ENCODE results near the gene COX19.
"Not testable (repeated sequence)": the region's sequence is repeated elsewhere in the genome, so short reads cannot be mapped to it uniquely, and the experiment has no call there.

COX19 gene

GRCh38 chr7:945556-946255 lies 29.6 kb downstream of the COX19 start:
- Histone ChIP-seq H3K9me3 (ENCODE audit: control insufficient read depth, insufficient read depth, low read depth, low read length) (no peaks in the 10 kb centered on the region), H3K27ac (ENCODE audit: low read depth, low read length) (peak overlapping the region; percentile 82), H3K4me1 (ENCODE audit: control insufficient read depth, insufficient read depth, low read length) (peaks cover 22% of the 10 kb centered on the region), H3K4me3 (ENCODE audit: low read depth, low read length) (no peak overlapping the region), H3K36me3 (ENCODE audit: control insufficient read depth, insufficient read depth, low read length) (no peaks in the 10 kb centered on the region), H3K27me3 (ENCODE audit: control insufficient read depth, insufficient read depth, low read length) (peaks cover 18% of the 10 kb centered on the region; the same call in 1 of the 2 replicates), H3K9ac (ENCODE audit: low read length) (peak overlapping the region; percentile 36)

- H3K36me3 ChIP-seq (ENCODE audit: control insufficient read depth, insufficient read depth, low read length) = no peaks in the 10 kb centered on the region
- no peak overlapping the region for H3K4me3 ChIP-seq (ENCODE audit: low read depth, low read length)
- H3K9me3 ChIP-seq (ENCODE audit: control insufficient read depth, insufficient read depth, low read depth, low read length) = no peaks in the 10 kb centered on the region
- H3K27me3 ChIP-seq (ENCODE audit: control insufficient read depth, insufficient read depth, low read length) = peaks cover 18% of the 10 kb centered on the region; the same call in 1 of the 2 replicates
- peak overlapping the region; percentile 82 for H3K27ac ChIP-seq (ENCODE audit: low read depth, low read length)
- H3K4me1 ChIP-seq (ENCODE audit: control insufficient read depth, insufficient read depth, low read length) = peaks cover 22% of the 10 kb centered on the region
- peak overlapping the region; percentile 27 for H3K9ac ChIP-seq (ENCODE audit: low read length)
These were observed 30.2 kb downstream of the COX19 start for GRCh38 chr7:945147-945555.

- Histone ChIP-seq H3K9ac (ENCODE audit: low read length) (peak overlapping the region; percentile 27), H3K4me3 (ENCODE audit: low read depth, low read length) (no peak overlapping the region), H3K4me1 (ENCODE audit: control insufficient read depth, insufficient read depth, low read length) (peaks cover 22% of the 10 kb centered on the region), H3K27me3 (ENCODE audit: control insufficient read depth, insufficient read depth, low read length) (peaks cover 18% of the 10 kb centered on the region; the same call in 1 of the 2 replicates), H3K9me3 (ENCODE audit: control insufficient read depth, insufficient read depth, low read depth, low read length) (no peaks in the 10 kb centered on the region), H3K36me3 (ENCODE audit: control insufficient read depth, insufficient read depth, low read length) (no peaks in the 10 kb centered on the region), H3K27ac (ENCODE audit: low read depth, low read length) (no peak overlapping the region)
These were observed 30.6 kb downstream of the COX19 start for GRCh38 chr7:944744-945143.

- not testable (repeated sequence) for H3K9me3 ChIP-seq (ENCODE audit: control insufficient read depth, insufficient read depth, low read depth, low read length); H3K27ac ChIP-seq (ENCODE audit: low read depth, low read length); H3K9ac ChIP-seq (ENCODE audit: low read length); H3K36me3 ChIP-seq (ENCODE audit: control insufficient read depth, insufficient read depth, low read length); H3K4me3 ChIP-seq (ENCODE audit: low read depth, low read length)
- H3K4me1 ChIP-seq (ENCODE audit: control insufficient read depth, insufficient read depth, low read length) = peaks cover 15% of the 10 kb centered on the region
- H3K27me3 ChIP-seq (ENCODE audit: control insufficient read depth, insufficient read depth, low read length) = peaks cover 18% of the 10 kb centered on the region; the same call in 1 of the 2 replicates
These were observed 31.6 kb downstream of the COX19 start for GRCh38 chr7:943793-944192.

GRCh38 chr7:940599-941408 lies 34.5 kb downstream of the COX19 start:
- no peaks in the 10 kb centered on the region for H3K36me3 ChIP-seq (ENCODE audit: control insufficient read depth, insufficient read depth, low read length)
- peaks cover 11% of the 10 kb centered on the region for H3K4me1 ChIP-seq (ENCODE audit: control insufficient read depth, insufficient read depth, low read length)
- no peak overlapping the region for H3K27ac ChIP-seq (ENCODE audit: low read depth, low read length)
- no peak overlapping the region for H3K9ac ChIP-seq (ENCODE audit: low read length)
- H3K9me3 ChIP-seq (ENCODE audit: control insufficient read depth, insufficient read depth, low read depth, low read length) = no peaks in the 10 kb centered on the region
- peaks cover 18% of the 10 kb centered on the region; the same call in 1 of the 2 replicates for H3K27me3 ChIP-seq (ENCODE audit: control insufficient read depth, insufficient read depth, low read length)
- no peak overlapping the region for H3K4me3 ChIP-seq (ENCODE audit: low read depth, low read length)

- Histone ChIP-seq H3K9ac (ENCODE audit: low read length) (no peak overlapping the region), H3K36me3 (ENCODE audit: control insufficient read depth, insufficient read depth, low read length) (no peaks in the 10 kb centered on the region), H3K4me1 (ENCODE audit: control insufficient read depth, insufficient read depth, low read length) (peaks cover 2% of the 10 kb centered on the region; the same call in 1 of the 2 replicates), H3K27me3 (ENCODE audit: control insufficient read depth, insufficient read depth, low read length) (peaks cover 18% of the 10 kb centered on the region; the same call in 1 of the 2 replicates), H3K9me3 (ENCODE audit: control insufficient read depth, insufficient read depth, low read depth, low read length) (no peaks in the 10 kb centered on the region), H3K4me3 (ENCODE audit: low read depth, low read length) (no peak overlapping the region), H3K27ac (ENCODE audit: low read depth, low read length) (no peak overlapping the region)
These were observed 35.5 kb downstream of the COX19 start for GRCh38 chr7:939843-940242.

- Histone ChIP-seq H3K9me3 (ENCODE audit: control insufficient read depth, insufficient read depth, low read depth, low read length) (no peaks in the 10 kb centered on the region), H3K27me3 (ENCODE audit: control insufficient read depth, insufficient read depth, low read length) (peaks cover 18% of the 10 kb centered on the region; the same call in 1 of the 2 replicates), H3K27ac (ENCODE audit: low read depth, low read length) (no peak overlapping the region), H3K4me3 (ENCODE audit: low read depth, low read length) (no peak overlapping the region), H3K36me3 (ENCODE audit: control insufficient read depth, insufficient read depth, low read length) (no peaks in the 10 kb centered on the region), H3K9ac (ENCODE audit: low read length) (no peak overlapping the region), H3K4me1 (ENCODE audit: control insufficient read depth, insufficient read depth, low read length) (peaks cover 4% of the 10 kb centered on the region; the same call in 1 of the 2 replicates)
These were observed 36.7 kb downstream of the COX19 start for GRCh38 chr7:938546-939185.

GRCh38 chr7:937856-938484 lies 37.4 kb downstream of the COX19 start:
- Histone ChIP-seq H3K4me3 (ENCODE audit: low read depth, low read length) (no peak overlapping the region), H3K9ac (ENCODE audit: low read length) (no peak overlapping the region), H3K9me3 (ENCODE audit: control insufficient read depth, insufficient read depth, low read depth, low read length) (no peaks in the 10 kb centered on the region), H3K4me1 (ENCODE audit: control insufficient read depth, insufficient read depth, low read length) (peaks cover 4% of the 10 kb centered on the region; the same call in 1 of the 2 replicates), H3K27me3 (ENCODE audit: control insufficient read depth, insufficient read depth, low read length) (peaks cover 16% of the 10 kb centered on the region; the same call in 1 of the 2 replicates), H3K27ac (ENCODE audit: low read depth, low read length) (no peak overlapping the region), H3K36me3 (ENCODE audit: control insufficient read depth, insufficient read depth, low read length) (no peaks in the 10 kb centered on the region)

- Histone ChIP-seq H3K9ac (ENCODE audit: low read length) (peak overlapping the region; percentile 4), H3K27ac (ENCODE audit: low read depth, low read length) (no peak overlapping the region), H3K4me1 (ENCODE audit: control insufficient read depth, insufficient read depth, low read length) (peaks cover 4% of the 10 kb centered on the region; the same call in 1 of the 2 replicates), H3K4me3 (ENCODE audit: low read depth, low read length) (no peak overlapping the region), H3K27me3 (ENCODE audit: control insufficient read depth, insufficient read depth, low read length) (peaks cover 6% of the 10 kb centered on the region; the same call in 1 of the 2 replicates), H3K9me3 (ENCODE audit: control insufficient read depth, insufficient read depth, low read depth, low read length) (no peaks in the 10 kb centered on the region), H3K36me3 (ENCODE audit: control insufficient read depth, insufficient read depth, low read length) (no peaks in the 10 kb centered on the region)
These were observed 38.8 kb downstream of the COX19 start for GRCh38 chr7:936386-937054.

GRCh38 chr7:935874-936385 lies 39.4 kb downstream of the COX19 start:
- Histone ChIP-seq H3K36me3 (ENCODE audit: control insufficient read depth, insufficient read depth, low read length) (no peaks in the 10 kb centered on the region), H3K27ac (ENCODE audit: low read depth, low read length) (no peak overlapping the region), H3K4me1 (ENCODE audit: control insufficient read depth, insufficient read depth, low read length) (peaks cover 4% of the 10 kb centered on the region; the same call in 1 of the 2 replicates), H3K4me3 (ENCODE audit: low read depth, low read length) (no peak overlapping the region), H3K27me3 (ENCODE audit: control insufficient read depth, insufficient read depth, low read length) (peaks cover under 1% of the 10 kb centered on the region; the same call in 1 of the 2 replicates), H3K9ac (ENCODE audit: low read length) (no peak overlapping the region), H3K9me3 (ENCODE audit: control insufficient read depth, insufficient read depth, low read depth, low read length) (no peaks in the 10 kb centered on the region)

Data from HUES6 (cell line).